Upper lobe of left lung (tissue), 6 donors: Measurements from ENCODE around the gene RASAL1. TPM values are rescaled to one million over a fixed set of nuclear protein-coding genes. Genes with fewer than 3 reads are reported as not detected.
A peak's percentile ranks its signal among the peaks of the same experiment; 100 is the strongest.

ENCODE experiments used
- ATAC-seq, 2 donors: fragments of 200-7000 bp; cut with Tn5 transposase; one replicate each; pipeline ENCODE4 v1.9.1; 2022; ENCODE audit warnings: mild to moderate bottlenecking in 2 of 2, moderate library complexity in 2 of 2; ENCODE audit not compliant: low FRiP score in 2 of 2
- DNase-seq, 2 donors: peaks; one replicate each; pipeline ENCODE4 v3.0.0-alpha.2; 2019 to 2020
- H3K27ac ChIP-seq, 4 donors: fragments of 200-600 bp; sonication (generic); one replicate each; pipeline ENCODE4 v1.5.1; 2016 to 2019
- H3K27me3 ChIP-seq, 4 donors: fragments of 200-600 bp; sonication (generic); one replicate each; pipeline ENCODE4 v1.5.1; 2017 to 2019
- H3K36me3 ChIP-seq, 4 donors: fragments of 200-600 bp; sonication (generic); one replicate each; pipeline ENCODE4 v1.5.1; 2016 to 2019
- H3K4me1 ChIP-seq, 4 donors: fragments of 200-600 bp; sonication (generic); one replicate each; pipeline ENCODE4 v1.5.1; 2018 to 2019
- H3K4me3 ChIP-seq, 4 donors: fragments of 200-600 bp; sonication (generic); one replicate each; pipeline ENCODE4 v1.5.1; 2017 to 2019; ENCODE audit warnings: mild to moderate bottlenecking in 2 of 4, moderate library complexity in 1 of 4
- H3K9me3 ChIP-seq, 4 donors: fragments of 200-600 bp; sonication (generic); one replicate each; pipeline ENCODE4 v1.5.1; 2018 to 2019
- CTCF ChIP-seq, 6 experiments: fragments of 450-650 bp in 4 of 6; fragments of 200-600 bp in 2 of 6; sonication (generic) in 2 of 6; IDR thresholded peaks; one replicate each; pipeline ENCODE4 v1.5.1; 2016 to 2019; ENCODE audit warnings: antibody characterized with exemption in 6 of 6
- EP300 ChIP-seq, 4 donors: sonication (generic); formaldehyde crosslinking; IDR thresholded peaks; one replicate each; pipeline ENCODE4 v1.5.1; 2017; ENCODE audit warnings: antibody characterized with exemption in 4 of 4, control low read depth in 2 of 4
- POLR2A ChIP-seq, 4 donors: fragments of 450-650 bp; IDR thresholded peaks; one replicate each; pipeline ENCODE4 v1.5.1; 2016 to 2017; ENCODE audit warnings: antibody characterized with exemption in 4 of 4, mild to moderate bottlenecking in 2 of 4
- POLR2AphosphoS5 ChIP-seq, 2 donors: sonication (generic); formaldehyde crosslinking; IDR thresholded peaks; one replicate each; pipeline ENCODE4 v1.5.1; 2017; ENCODE audit warnings: antibody characterized with exemption in 2 of 2
- WGBS, 2 donors: methylation state at CpG; one replicate each; pipeline ENCODE4 v1.1.5; 2017 to 2018; 5-methylcytosine and 5-hydroxymethylcytosine counted together
- total RNA-seq, 6 donors: library from RNA; depleted of rRNA in 4 of 6; stranded (reverse); fragments of >200 nt in 4 of 6; gene quantifications; one replicate each; pipeline versions ENCODE4 v1.1.0 to v1.2.1, GENCODE V29; 2016 to 2021
- donor health status: DM: no; HTN: no; CAD: no; lungs with moderate emphysema.
- donor health status: DM: no; HTN: yes; CAD: no; lungs with severe emphysema.

RASAL1 gene
- total RNA-seq, 6 donors from 2014 or later: 0.27 to 4.2 (median 0.60) TPM; not detected in 3

DNA sequence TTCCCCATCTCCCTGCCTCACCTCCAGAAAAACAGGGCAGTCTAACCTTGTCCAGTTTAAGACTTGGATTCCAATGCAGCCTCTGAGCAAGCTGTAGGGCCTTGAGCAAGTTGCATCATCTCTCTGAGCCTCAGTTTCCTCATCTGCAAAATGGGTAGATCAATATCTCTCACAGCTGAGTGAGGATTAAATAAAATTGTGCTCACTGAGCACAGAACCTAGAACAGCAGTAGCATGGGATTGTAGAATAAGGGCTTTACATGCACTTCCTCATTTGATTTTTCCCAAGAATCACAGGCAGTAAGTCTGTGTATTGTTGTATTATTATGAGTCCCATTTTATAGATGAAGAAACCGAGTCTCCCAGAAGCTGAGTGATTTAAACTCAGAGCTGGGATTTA is 77.0 kb downstream of the RASAL1 start:
- H3K27me3 ChIP-seq: peaks cover 0 to 31% (median 13%) of the 10 kb centered on the region in 4 donors
- no peak for DNase-seq
- H3K4me1 ChIP-seq: peaks cover 8 to 16% (median 13%) of the 10 kb centered on the region in 4 donors
- TF ChIP-seq POLR2AphosphoS5 (IDR thresholded peaks at IDR 0.05) (no peak), CTCF (IDR thresholded peaks at IDR 0.05) (no peak), POLR2A (IDR thresholded peaks at IDR 0.05) (no peak), EP300 (IDR thresholded peaks at IDR 0.05) (no peak)
- ATAC-seq: no peak
- WGBS, 2 donors: 92 to 96% methylated on average over 1 of the region's 1 CpG
- H3K36me3 ChIP-seq: no peaks in the 10 kb centered on the region
- H3K27ac ChIP-seq: no peak overlapping the region
- H3K4me3 ChIP-seq: no peak overlapping the region
- H3K9me3 ChIP-seq: no peaks in the 10 kb centered on the region

GRCh38 chr12:113057565-113058485 is 77.7 kb downstream of the RASAL1 start:
- ATAC-seq: no peak
- WGBS, 2 donors: 58 to 74% methylated on average over 29 to 38 of the region's 44 CpGs

DNA sequence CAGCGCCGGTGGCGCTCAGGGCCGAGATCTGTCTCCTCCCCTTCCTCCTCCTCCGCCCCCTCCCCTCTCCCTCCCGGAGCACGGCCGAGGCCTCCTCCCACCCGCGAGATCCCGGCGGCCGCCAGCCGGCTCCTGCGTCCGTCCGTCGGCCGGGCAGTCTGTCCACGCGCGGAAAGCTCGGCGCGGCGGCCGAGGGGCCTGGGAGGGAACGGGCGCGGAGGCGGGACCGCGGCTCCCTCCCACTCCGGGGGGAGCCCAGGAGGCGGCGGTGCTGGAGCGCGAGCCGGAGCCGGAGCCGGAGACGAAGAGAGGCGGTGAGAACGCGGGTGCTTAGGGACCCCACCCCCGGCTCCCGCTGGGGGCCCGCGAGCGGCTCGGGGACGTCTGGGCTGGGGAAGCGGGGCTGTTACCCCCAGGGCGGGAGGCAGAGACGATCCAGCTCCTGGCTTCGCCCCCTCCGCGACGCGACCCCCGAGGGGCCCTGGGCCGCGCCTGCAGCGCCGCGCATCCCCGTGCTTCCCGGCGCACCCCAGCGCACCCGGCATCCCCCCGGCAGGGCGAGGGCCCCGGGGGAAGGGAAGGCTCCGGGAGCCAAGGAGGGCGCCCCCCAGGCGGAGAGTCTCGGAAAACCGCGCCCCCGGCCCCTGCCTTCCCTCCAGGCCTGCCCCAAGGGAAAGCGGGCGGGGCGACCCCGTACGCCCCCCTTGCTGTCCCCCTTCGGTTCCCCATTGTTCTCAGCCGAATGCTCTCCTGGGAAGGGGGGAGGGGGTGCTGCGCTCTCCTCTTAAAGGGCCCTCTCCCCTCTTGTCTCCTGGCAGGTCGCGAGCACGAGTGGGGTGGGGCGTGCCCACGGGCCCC is 78.7 kb downstream of the RASAL1 start, which contains the start of gene DTX1:
TSS of gene DTX1 (plus strand) at position 100 of the 858 bp plus-strand sequence. CDS start 1,463 bp downstream, outside the sequence.
- ATAC-seq: peak in 1 of 2 donors; percentile 75
- H3K27me3 ChIP-seq: peaks cover 0 to 31% (median 13%) of the 10 kb centered on the region in 4 donors
- H3K27ac ChIP-seq: peak within 1 kb of the TSS in 1 of 4 donors; percentile 17

More at GRCh38 chr12:113057565-113058485, 77.7 kb downstream of the RASAL1 start:
- Histone ChIP-seq H3K9me3 (no peaks in the 10 kb centered on the region), H3K36me3 (no peaks in the 10 kb centered on the region), H3K4me1 (peaks cover 8 to 16% (median 13%) of the 10 kb centered on the region in 4 donors), H3K27ac (no peak overlapping the region), H3K4me3 (peak overlapping the region in 3 of 4 donors; percentile 37 to 51 (median 50)), H3K27me3 (peaks cover 0 to 31% (median 13%) of the 10 kb centered on the region in 4 donors)
- DNase-seq: peak in 1 of 2 donors; percentile 68
- TF ChIP-seq POLR2AphosphoS5 (IDR thresholded peaks at IDR 0.05): no peak
- no peak for TF ChIP-seq CTCF (IDR thresholded peaks at IDR 0.05)
- TF ChIP-seq POLR2A (IDR thresholded peaks at IDR 0.05): no peak
- no peak for TF ChIP-seq EP300 (IDR thresholded peaks at IDR 0.05)

DNA sequence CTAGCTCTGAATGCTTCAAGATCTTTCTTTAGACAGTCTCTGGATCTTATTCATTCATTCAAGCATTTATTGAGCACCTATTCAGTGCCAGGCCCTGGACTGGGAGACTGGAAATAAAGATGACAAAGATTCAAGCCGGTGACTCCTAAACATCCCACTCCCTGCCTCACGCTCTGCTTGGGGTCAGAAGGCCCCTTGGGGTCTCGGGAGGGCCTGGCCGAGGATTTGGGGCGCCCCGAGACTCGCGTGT is 79.3 kb downstream of the RASAL1 start:
- Histone ChIP-seq H3K36me3 (no peaks in the 10 kb centered on the region), H3K27ac (no peak overlapping the region), H3K4me3 (peak overlapping the region in 3 of 4 donors; percentile 37 to 51 (median 50)), H3K4me1 (peaks cover 8 to 16% (median 13%) of the 10 kb centered on the region in 4 donors), H3K27me3 (peaks cover 0 to 31% (median 13%) of the 10 kb centered on the region in 4 donors), H3K9me3 (no peaks in the 10 kb centered on the region)
- no peak for TF ChIP-seq POLR2A (IDR thresholded peaks at IDR 0.05)
- no peak for TF ChIP-seq EP300 (IDR thresholded peaks at IDR 0.05)
- TF ChIP-seq POLR2AphosphoS5 (IDR thresholded peaks at IDR 0.05): no peak
- TF ChIP-seq CTCF (IDR thresholded peaks at IDR 0.05): no peak
- WGBS, 2 donors: 14 to 15% methylated on average over 5 to 8 of the region's 8 CpGs
- ATAC-seq (no peak), DNase-seq (no peak)

More for the DNA sequence above, 78.7 kb downstream of the RASAL1 start, which contains the start of gene DTX1:
- peaks cover 8 to 16% (median 13%) of the 10 kb centered on the region in 4 donors for H3K4me1 ChIP-seq
- H3K9me3 ChIP-seq: no peaks in the 10 kb centered on the region
- H3K36me3 ChIP-seq: no peaks in the 10 kb centered on the region
- TF ChIP-seq POLR2A (IDR thresholded peaks at IDR 0.05) (no peak), CTCF (IDR thresholded peaks at IDR 0.05) (no peak), EP300 (IDR thresholded peaks at IDR 0.05) (no peak), POLR2AphosphoS5 (IDR thresholded peaks at IDR 0.05) (no peak)
- peak in 1 of 2 donors; percentile 85 for DNase-seq
- H3K4me3 ChIP-seq: peak within 1 kb of the TSS; percentile 7 to 51 (median 44)
- 4% methylated on average over 38 of the region's 94 CpGs; no CpG with 5 or more reads in 1 of the 2 donors for WGBS, 2 donors
